HUES6 (cell line): ENCODE measurements around the gene TLE3.

Experiments
- H3K27ac ChIP-seq: 2 replicates; pipeline ENCODE4 v1.7.0; 2013; ENCODE audit warnings: low read depth, mild to moderate bottlenecking, low read length, inconsistent platforms
- H3K27me3 ChIP-seq: 2 replicates; pipeline ENCODE4 v1.6.1; 2013; ENCODE audit warnings: low read length; ENCODE audit not compliant: control insufficient read depth, insufficient read depth
- H3K36me3 ChIP-seq: 2 replicates; pipeline ENCODE4 v1.6.1; 2013; ENCODE audit warnings: low read length; ENCODE audit not compliant: control insufficient read depth, insufficient read depth
- H3K4me1 ChIP-seq: 2 replicates; pipeline ENCODE4 v1.6.1; 2013; ENCODE audit warnings: low read length; ENCODE audit not compliant: control insufficient read depth, insufficient read depth
- H3K4me3 ChIP-seq: 2 replicates; pipeline ENCODE4 v1.5.1; 2013; ENCODE audit warnings: low read depth, low read length
- H3K9ac ChIP-seq: one replicate; pipeline ENCODE4 v1.6.1; 2013; ENCODE audit warnings: mild to moderate bottlenecking, low read length
- H3K9me3 ChIP-seq: 2 replicates; pipeline ENCODE4 v1.6.1; 2013; ENCODE audit warnings: low read depth, low read length; ENCODE audit not compliant: control insufficient read depth, insufficient read depth

Gene TLE3

GRCh38 chr15:70068783-70069565 lies 28.7 kb downstream of the TLE3 start:
- Histone ChIP-seq H3K4me1 (0 out of 2 replicates have a peak, but pooled peaks cover 3% of the 10 kb centered on the region), H3K36me3 (peaks cover 97% of the 10 kb centered on the region), H3K27me3 (no peaks in the 10 kb centered on the region), H3K4me3 (no peak overlapping the region), H3K9me3 (no peaks in the 10 kb centered on the region), H3K9ac (no peak overlapping the region), H3K27ac (no peak overlapping the region)

DNA sequence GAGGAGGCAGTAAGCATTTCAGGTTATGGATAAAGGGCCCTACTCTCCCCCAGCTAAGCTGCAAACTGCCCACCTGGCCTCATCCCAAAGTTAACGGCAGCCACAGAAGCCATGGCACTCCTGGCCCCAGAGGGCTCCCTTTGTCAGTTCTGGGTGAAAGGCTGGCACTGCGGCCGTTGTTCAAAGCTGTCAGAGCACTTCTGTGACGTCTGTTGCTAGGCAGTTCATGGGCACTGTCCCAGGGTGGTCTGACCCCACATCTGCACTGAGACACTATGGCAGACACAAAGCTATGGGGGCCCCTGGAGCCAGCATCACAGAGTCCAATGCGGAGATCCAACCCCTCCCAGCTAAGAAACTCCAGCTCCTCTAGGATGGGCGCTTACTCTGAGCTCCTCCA lies 30.0 kb downstream of the TLE3 start:
- H3K27me3 ChIP-seq: no peaks in the 10 kb centered on the region
- 0 out of 2 replicates have a peak, but pooled peaks cover 3% of the 10 kb centered on the region for H3K4me1 ChIP-seq
- peaks cover 97% of the 10 kb centered on the region for H3K36me3 ChIP-seq
- no peaks in the 10 kb centered on the region for H3K9me3 ChIP-seq
- H3K4me3 ChIP-seq: no peak overlapping the region
- H3K9ac ChIP-seq: no peak overlapping the region
- H3K27ac ChIP-seq: no peak overlapping the region

GRCh38 chr15:70067011-70067410 lies 30.7 kb downstream of the TLE3 start:
- Histone ChIP-seq H3K27ac (no peak overlapping the region), H3K36me3 (peaks cover 95% of the 10 kb centered on the region), H3K9me3 (no peaks in the 10 kb centered on the region), H3K4me3 (no peak overlapping the region), H3K27me3 (no peaks in the 10 kb centered on the region), H3K9ac (no peak overlapping the region), H3K4me1 (0 out of 2 replicates have a peak, but pooled peaks cover 3% of the 10 kb centered on the region)

DNA sequence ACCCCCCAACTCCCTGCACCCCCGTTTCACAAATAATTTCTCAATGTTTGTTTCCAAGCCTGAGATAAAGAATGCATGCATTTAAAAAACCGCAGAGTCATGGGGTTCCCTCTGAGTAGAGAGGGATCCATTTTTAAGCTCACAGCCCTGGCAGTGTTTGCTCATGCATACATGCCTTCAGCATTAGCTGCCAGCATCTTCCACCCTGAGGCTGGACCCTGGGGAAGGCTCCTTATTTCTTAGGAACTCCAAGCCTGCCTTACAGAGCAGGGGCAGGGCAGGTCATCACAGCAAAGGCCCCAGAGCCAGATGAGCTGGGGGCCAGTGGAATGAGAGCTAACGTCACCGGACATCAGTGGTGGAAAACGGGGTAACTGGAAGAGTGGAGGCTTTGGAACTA lies 31.3 kb downstream of the TLE3 start:
- Histone ChIP-seq H3K36me3 (peaks cover 95% of the 10 kb centered on the region), H3K9ac (no peak overlapping the region), H3K27me3 (no peaks in the 10 kb centered on the region), H3K4me1 (0 out of 2 replicates have a peak, but pooled peaks cover 3% of the 10 kb centered on the region), H3K27ac (no peak overlapping the region), H3K4me3 (no peak overlapping the region), H3K9me3 (no peaks in the 10 kb centered on the region)

DNA sequence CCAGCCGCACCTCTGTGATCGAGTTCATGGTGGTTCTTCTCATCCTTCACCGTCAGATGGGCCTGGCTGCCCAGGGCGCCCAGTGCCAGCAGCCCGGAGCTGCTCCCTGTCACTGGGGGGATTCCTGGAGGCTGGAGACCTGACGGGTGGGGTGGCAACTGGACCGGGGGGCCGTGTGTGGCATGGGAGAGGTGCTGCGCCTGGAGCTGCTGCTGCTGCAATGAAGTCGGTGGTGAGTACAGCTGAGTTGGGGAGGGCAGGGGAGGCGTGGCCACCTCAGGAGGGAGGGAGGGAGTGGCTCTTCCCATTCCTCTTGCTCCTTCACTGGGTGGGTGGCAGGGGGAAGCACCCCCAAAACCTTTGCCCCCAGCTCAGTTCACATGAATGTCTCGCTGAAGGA lies 31.7 kb downstream of the TLE3 start:
- H3K36me3 ChIP-seq: peaks cover 95% of the 10 kb centered on the region
- H3K4me1 ChIP-seq: 0 out of 2 replicates have a peak, but pooled peaks cover 3% of the 10 kb centered on the region
- no peak overlapping the region for H3K9ac ChIP-seq
- no peaks in the 10 kb centered on the region for H3K9me3 ChIP-seq
- H3K27ac ChIP-seq: no peak overlapping the region
- H3K4me3 ChIP-seq: no peak overlapping the region
- no peaks in the 10 kb centered on the region for H3K27me3 ChIP-seq

DNA sequence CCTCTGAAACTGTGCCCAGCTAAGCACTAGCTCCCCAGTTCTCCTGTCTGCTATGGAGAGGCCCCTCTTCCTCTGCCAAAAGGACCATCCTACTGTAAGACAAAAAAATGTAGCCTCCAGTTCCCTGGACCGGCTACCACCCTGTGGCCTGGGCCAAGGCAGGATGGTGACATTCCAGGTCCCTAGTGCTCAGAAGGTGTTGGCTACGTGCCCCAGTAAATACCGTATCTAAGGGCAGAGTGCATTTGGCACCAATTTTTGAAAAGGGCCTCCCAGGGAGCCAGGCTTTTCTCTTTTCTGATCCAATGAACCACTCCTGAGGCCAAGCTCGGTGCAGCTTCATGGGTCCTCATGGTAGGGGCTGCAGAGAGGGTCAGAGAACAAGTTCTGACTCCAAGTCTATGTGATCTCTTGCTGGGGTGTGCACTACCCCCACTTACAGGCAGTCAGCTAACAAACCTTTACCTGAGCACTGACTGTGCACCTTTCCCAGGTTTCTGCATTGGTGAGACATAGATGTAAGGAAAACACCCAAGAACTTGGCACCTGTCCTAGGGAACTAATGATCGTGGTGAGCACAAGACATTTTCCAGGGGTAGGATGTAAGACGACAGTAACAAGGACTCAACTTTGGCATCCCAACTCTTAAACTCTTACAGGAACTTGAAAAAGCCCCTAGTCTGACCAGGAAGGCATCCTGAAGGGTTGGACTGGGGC lies 32.6 kb downstream of the TLE3 start:
- no peak overlapping the region for H3K27ac ChIP-seq
- 0 out of 2 replicates have a peak, but pooled peaks cover 3% of the 10 kb centered on the region for H3K4me1 ChIP-seq
- peaks cover 95% of the 10 kb centered on the region for H3K36me3 ChIP-seq
- H3K4me3 ChIP-seq: no peak overlapping the region
- H3K9ac ChIP-seq: no peak overlapping the region
- H3K9me3 ChIP-seq: no peaks in the 10 kb centered on the region
- no peaks in the 10 kb centered on the region for H3K27me3 ChIP-seq

- Histone ChIP-seq H3K9me3 (no peaks in the 10 kb centered on the region), H3K27me3 (no peaks in the 10 kb centered on the region), H3K9ac (no peak overlapping the region), H3K4me1 (0 out of 2 replicates have a peak, but pooled peaks cover 3% of the 10 kb centered on the region), H3K4me3 (no peak overlapping the region), H3K36me3 (peaks cover 95% of the 10 kb centered on the region), H3K27ac (no peak overlapping the region)
Observed at GRCh38 chr15:70064441-70064840, 33.3 kb downstream of the TLE3 start.

- Histone ChIP-seq H3K4me1 (0 out of 2 replicates have a peak, but pooled peaks cover 3% of the 10 kb centered on the region), H3K27ac (no peak overlapping the region), H3K4me3 (no peak overlapping the region)
Observed at GRCh38 chr15:70063980-70064379, 33.7 kb downstream of the TLE3 start.

GRCh38 chr15:70063261-70063925 lies 34.3 kb downstream of the TLE3 start:
- Histone ChIP-seq H3K4me3 (no peak overlapping the region), H3K27me3 (no peaks in the 10 kb centered on the region), H3K27ac (no peak overlapping the region), H3K9ac (no peak overlapping the region), H3K36me3 (peaks cover 95% of the 10 kb centered on the region), H3K4me1 (0 out of 2 replicates have a peak, but pooled peaks cover 3% of the 10 kb centered on the region), H3K9me3 (no peaks in the 10 kb centered on the region)

More at GRCh38 chr15:70063980-70064379, 33.7 kb downstream of the TLE3 start:
- Histone ChIP-seq H3K9me3 (no peaks in the 10 kb centered on the region), H3K36me3 (peaks cover 95% of the 10 kb centered on the region), H3K27me3 (no peaks in the 10 kb centered on the region), H3K9ac (no peak overlapping the region)

DNA sequence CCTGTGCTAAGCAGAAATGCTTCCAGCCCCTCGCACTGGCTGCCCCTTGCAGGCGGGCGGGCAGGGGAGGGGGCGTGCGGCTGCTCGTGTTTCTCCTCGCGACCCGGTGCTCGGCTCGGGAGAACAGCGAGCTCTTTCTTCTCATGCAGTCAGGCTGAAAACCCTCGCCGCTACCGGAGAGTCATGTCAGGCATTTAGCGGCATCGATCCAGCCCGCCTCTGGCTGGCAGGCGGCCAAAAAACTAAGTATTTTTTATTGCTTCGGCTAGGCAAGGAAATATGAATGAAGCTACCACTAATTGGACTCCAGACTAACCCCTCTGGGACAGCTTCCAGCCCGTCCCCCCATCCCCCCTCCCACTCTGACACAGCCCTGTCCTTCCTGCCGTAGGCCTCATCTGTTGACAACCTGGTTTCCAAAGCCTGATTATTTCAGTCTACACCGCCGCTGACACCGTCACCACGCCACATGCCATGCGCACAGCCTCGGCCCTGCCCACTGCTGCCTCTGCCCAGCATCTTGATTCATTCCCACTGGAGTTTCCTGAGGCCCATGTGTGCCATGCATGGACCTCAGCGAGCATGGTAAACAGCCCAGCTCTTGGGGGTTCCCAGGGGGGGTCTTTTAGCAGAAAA lies 35.3 kb downstream of the TLE3 start:
- Histone ChIP-seq H3K27ac (no peak overlapping the region), H3K9me3 (no peaks in the 10 kb centered on the region), H3K4me3 (no peak overlapping the region), H3K27me3 (no peaks in the 10 kb centered on the region), H3K9ac (no peak overlapping the region), H3K4me1 (0 out of 2 replicates have a peak, but pooled peaks cover 3% of the 10 kb centered on the region), H3K36me3 (peaks cover 97% of the 10 kb centered on the region)
